ENCODE data around the gene UBB. TPM values are rescaled to one million over a fixed set of nuclear protein-coding genes. Genes with fewer than 3 reads are reported as not detected.

The UBB gene
- total RNA-seq, 4 donors from 2014 or later, result 469 to 764 (median 628) TPM

- Histone ChIP-seq H3K4me1 (peaks cover 4% of the 10 kb centered on the region), H3K36me3 (no peaks in the 10 kb centered on the region), H3K4me3 (no peak overlapping the region), H3K27me3 (no peaks in the 10 kb centered on the region), H3K9me3 (no peaks in the 10 kb centered on the region), H3K27ac (no peak overlapping the region)
- TF ChIP-seq POLR2A (IDR thresholded peaks at IDR 0.05), result no peak
- no peak for TF ChIP-seq EP300 (IDR thresholded peaks at IDR 0.05)
- no peak for DNase-seq (ENCODE audit: low spot score in 2 of 2)
Measured at GRCh38 chr17:16358394-16358793, 22.5 kb upstream of the UBB start.

GRCh38 chr17:16361874-16362273 is 19.0 kb upstream of the UBB start:
- no peaks in the 10 kb centered on the region for H3K27me3 ChIP-seq

GRCh38 chr17:16363749-16364536 is 16.9 kb upstream of the UBB start:
- no peaks in the 10 kb centered on the region for H3K36me3 ChIP-seq

More at GRCh38 chr17:16361874-16362273, 19.0 kb upstream of the UBB start:
- Histone ChIP-seq H3K4me3 (no peak overlapping the region), H3K36me3 (no peaks in the 10 kb centered on the region), H3K27ac (no peak overlapping the region), H3K4me1 (peaks cover 10% of the 10 kb centered on the region), H3K9me3 (no peaks in the 10 kb centered on the region)
- TF ChIP-seq POLR2AphosphoS5 (IDR thresholded peaks at IDR 0.05) (no peak), CTCF (IDR thresholded peaks at IDR 0.05) (no peak), EP300 (IDR thresholded peaks at IDR 0.05) (no peak), POLR2A (IDR thresholded peaks at IDR 0.05) (no peak)
- DNase-seq (ENCODE audit: low spot score in 2 of 2), result no peak
- WGBS, result 86% methylated on average over 8 of the region's 8 CpGs

GRCh38 chr17:16364625-16365024 is 16.3 kb upstream of the UBB start:
- H3K4me3 ChIP-seq, result no peak overlapping the region
- no peaks in the 10 kb centered on the region for H3K36me3 ChIP-seq
- H3K27ac ChIP-seq, result no peak overlapping the region
- H3K27me3 ChIP-seq, result no peaks in the 10 kb centered on the region
- DNase-seq (ENCODE audit: low spot score in 2 of 2), result no peak
- no peak for TF ChIP-seq CTCF (IDR thresholded peaks at IDR 0.05)
- TF ChIP-seq EP300 (IDR thresholded peaks at IDR 0.05), result no peak
- no peak for TF ChIP-seq POLR2A (IDR thresholded peaks at IDR 0.05)
- TF ChIP-seq POLR2AphosphoS5 (IDR thresholded peaks at IDR 0.05), result no peak
- H3K9me3 ChIP-seq, result no peaks in the 10 kb centered on the region
- H3K4me1 ChIP-seq, result peaks cover 10% of the 10 kb centered on the region

More at GRCh38 chr17:16363749-16364536, 16.9 kb upstream of the UBB start:
- Histone ChIP-seq H3K27me3 (no peaks in the 10 kb centered on the region), H3K4me3 (no peak overlapping the region), H3K27ac (no peak overlapping the region), H3K9me3 (no peaks in the 10 kb centered on the region), H3K4me1 (peaks cover 10% of the 10 kb centered on the region)
- peak; percentile 82 to 86 for DNase-seq (ENCODE audit: low spot score in 2 of 2)
- TF ChIP-seq POLR2A (IDR thresholded peaks at IDR 0.05) (no peak), CTCF (IDR thresholded peaks at IDR 0.05) (peak; percentile 78 to 89)
- WGBS, result 4% methylated on average over 6 of the region's 6 CpGs

- Histone ChIP-seq H3K27me3 (no peaks in the 10 kb centered on the region), H3K4me3 (no peak overlapping the region), H3K27ac (no peak overlapping the region), H3K4me1 (peaks cover 19% of the 10 kb centered on the region), H3K36me3 (no peaks in the 10 kb centered on the region), H3K9me3 (no peaks in the 10 kb centered on the region)
- 69% methylated on average over 5 of the region's 5 CpGs for WGBS
- TF ChIP-seq POLR2AphosphoS5 (IDR thresholded peaks at IDR 0.05) (no peak), EP300 (IDR thresholded peaks at IDR 0.05) (no peak), POLR2A (IDR thresholded peaks at IDR 0.05) (no peak)
- no peak for DNase-seq (ENCODE audit: low spot score in 2 of 2)
Measured at GRCh38 chr17:16371742-16372141, 9.1 kb upstream of the UBB start.

GRCh38 chr17:16374146-16374938 is 6.5 kb upstream of the UBB start:
- peaks cover 37% of the 10 kb centered on the region for H3K4me1 ChIP-seq
- 69% methylated on average over 16 of the region's 16 CpGs for WGBS
- H3K27me3 ChIP-seq, result no peaks in the 10 kb centered on the region
- H3K36me3 ChIP-seq, result no peaks in the 10 kb centered on the region
- H3K4me3 ChIP-seq, result no peak overlapping the region
- H3K9me3 ChIP-seq, result no peaks in the 10 kb centered on the region
- no peak for TF ChIP-seq CTCF (IDR thresholded peaks at IDR 0.05)
- no peak for TF ChIP-seq POLR2A (IDR thresholded peaks at IDR 0.05)
- peak in 1 of 3 donors; percentile 35 for TF ChIP-seq POLR2AphosphoS5 (IDR thresholded peaks at IDR 0.05)
- TF ChIP-seq EP300 (IDR thresholded peaks at IDR 0.05), result no peak
- no peak for DNase-seq (ENCODE audit: low spot score in 2 of 2)
- peak overlapping the region; percentile 29 for H3K27ac ChIP-seq
